Thyroid gland (tissue), 4 donors: ENCODE measurements around the gene LIN37. TPM values are rescaled to one million over a fixed set of nuclear protein-coding genes. Genes with fewer than 3 reads are reported as not detected.

Experiments
- DNase-seq, 2 donors: peaks; one replicate each; pipeline ENCODE4 v3.0.0-alpha.2; 2019
- H3K27ac ChIP-seq, 3 donors: fragments of 200-600 bp; sonication (generic); 1 replicate in 2 of 3; 2 replicates in 1 of 3; pipeline ENCODE4 v1.5.1; 2016 to 2019; ENCODE audit warnings: mild to moderate bottlenecking in 1 of 3, moderate library complexity in 1 of 3
- H3K27me3 ChIP-seq: fragments of 200-600 bp; sonication (generic); one replicate; pipeline ENCODE4 v1.5.1; 2019
- H3K36me3 ChIP-seq, 2 donors: fragments of 200-600 bp; sonication (generic); one replicate each; pipeline ENCODE4 v1.5.1; 2016 to 2019
- H3K4me1 ChIP-seq, 2 donors: fragments of 200-600 bp; sonication (generic); one replicate each; pipeline ENCODE4 v1.5.1; 2017 to 2019
- H3K4me3 ChIP-seq, 3 donors: fragments of 200-600 bp; sonication (generic); replicated peaks in 1 of 3; 1 replicate in 2 of 3; 2 replicates in 1 of 3; pipeline ENCODE4 v1.5.1; 2016; ENCODE audit warnings: mild to moderate bottlenecking in 1 of 3
- H3K9me3 ChIP-seq: fragments of 200-600 bp; sonication (generic); one replicate; pipeline ENCODE4 v1.5.1; 2017
- CTCF ChIP-seq, 6 experiments: fragments of 200-600 bp in 3 of 6; fragments of 450-650 bp in 3 of 6; sonication (generic) in 3 of 6; IDR thresholded peaks; one replicate each; pipeline ENCODE4 v1.5.1; 2016 to 2019; ENCODE audit warnings: antibody characterized with exemption in 6 of 6, mild to moderate bottlenecking in 2 of 6, inconsistent platforms in 1 of 6, moderate library complexity in 1 of 6
- POLR2A ChIP-seq, 2 donors: fragments of 450-650 bp; IDR thresholded peaks; one replicate each; pipeline ENCODE4 v1.6.1; 2017; ENCODE audit warnings: antibody characterized with exemption in 2 of 2, mild to moderate bottlenecking in 2 of 2, moderate library complexity in 1 of 2
- WGBS, 2 donors: methylation state at CpG; one replicate each; pipeline ENCODE4 v1.1.5; 2017; 5-methylcytosine and 5-hydroxymethylcytosine counted together
- intact Hi-C: fragments of 100-400 bp; cut with DNase I; formaldehyde crosslinking; loops from one replicate; pipeline ENCODE4 v1.15.1; 2023
- total RNA-seq, 4 donors: library from RNA; depleted of rRNA; stranded (reverse); fragments of >200 nt; gene quantifications; one replicate each; pipeline ENCODE4 v1.2.3, GENCODE V29; 2016

The LIN37 gene
- total RNA-seq, 4 donors from 2014 or later, result 8.2 to 21.5 (median 14.1) TPM

GRCh38 chr19:35786299-35787160 is 38.2 kb downstream of the LIN37 start:
- TF ChIP-seq CTCF (IDR thresholded peaks at IDR 0.05), result no peak
- Histone ChIP-seq H3K4me3 (no peak overlapping the region), H3K36me3 (no peaks in the 10 kb centered on the region), H3K27me3 (no peaks in the 10 kb centered on the region), H3K27ac (no peak overlapping the region), H3K9me3 (no peaks in the 10 kb centered on the region), H3K4me1 (peaks cover 0 to 8% of the 10 kb centered on the region in 2 donors)
- 92 to 93% methylated on average over 29 of the region's 31 CpGs for WGBS, 2 donors
- no peak for DNase-seq
- intact Hi-C loops, result no loop called here

- no peak overlapping the region for H3K4me3 ChIP-seq
- intact Hi-C loops, result no loop called here
- no peak overlapping the region for H3K27ac ChIP-seq
- DNase-seq, result no peak
- no peaks in the 10 kb centered on the region for H3K9me3 ChIP-seq
- TF ChIP-seq CTCF (IDR thresholded peaks at IDR 0.05) (no peak), POLR2A (IDR thresholded peaks at IDR 0.05) (no peak)
- no peaks in the 10 kb centered on the region for H3K27me3 ChIP-seq
- peaks cover 0 to 8% of the 10 kb centered on the region in 2 donors for H3K4me1 ChIP-seq
- H3K36me3 ChIP-seq, result no peaks in the 10 kb centered on the region
- WGBS, 2 donors, result 93 to 100% methylated on average over 1 to 3 of the region's 15 CpGs
These were observed 38.9 kb downstream of the LIN37 start for GRCh38 chr19:35787227-35787799.

GRCh38 chr19:35788205-35788960 is 40.0 kb downstream of the LIN37 start:
- Histone ChIP-seq H3K4me3 (no peak overlapping the region), H3K27ac (no peak overlapping the region), H3K9me3 (no peaks in the 10 kb centered on the region), H3K27me3 (no peaks in the 10 kb centered on the region), H3K4me1 (peaks cover 0 to 8% of the 10 kb centered on the region in 2 donors), H3K36me3 (no peaks in the 10 kb centered on the region)
- DNase-seq, result no peak
- TF ChIP-seq POLR2A (IDR thresholded peaks at IDR 0.05), result no peak
- TF ChIP-seq CTCF (IDR thresholded peaks at IDR 0.05), result no peak
- WGBS, 2 donors, result 82 to 84% methylated on average over 9 to 12 of the region's 12 CpGs
- intact Hi-C loops, result no loop called here

GRCh38 chr19:35789195-35789977 is 41.0 kb downstream of the LIN37 start:
- H3K27ac ChIP-seq, result no peak overlapping the region
- H3K4me1 ChIP-seq, result peaks cover 0 to 8% of the 10 kb centered on the region in 2 donors
- H3K4me3 ChIP-seq, result no peak overlapping the region
- 89% methylated on average over 7 of the region's 11 CpGs for WGBS, 2 donors
- no peaks in the 10 kb centered on the region for H3K9me3 ChIP-seq
- no peaks in the 10 kb centered on the region for H3K36me3 ChIP-seq
- H3K27me3 ChIP-seq, result no peaks in the 10 kb centered on the region
- intact Hi-C loops, result no loop called here
- TF ChIP-seq CTCF (IDR thresholded peaks at IDR 0.05) (no peak), POLR2A (IDR thresholded peaks at IDR 0.05) (no peak)
- DNase-seq, result no peak
